GM23338 (cell line): ENCODE data around the gene TUBGCP4. TPM values are rescaled to one million over a fixed set of nuclear protein-coding genes. Genes with fewer than 3 reads are reported as not detected.

Experiments used
- ATAC-seq: fragments of 200-7000 bp; cut with Tn5 transposase; 3 replicates; pipeline ENCODE4 v1.9.1; 2020
- DNase-seq: peaks from one replicate; pipeline ENCODE4 v3.0.0-alpha.2; 2015; ENCODE audit warnings: low spot score
- H2AFZ ChIP-seq: fragments of 200-600 bp; sonication (generic); 2 replicates; pipeline ENCODE4 v1.8.0; 2016; ENCODE audit warnings: antibody characterized with exemption, mild to moderate bottlenecking, moderate library complexity
- H3F3A ChIP-seq: fragments of 200-600 bp; sonication (generic); replicated peaks from 2 replicates; pipeline ENCODE4 v1.8.0; 2017; ENCODE audit warnings: antibody characterized with exemption, mixed run types, low read depth
- H3K27ac ChIP-seq: fragments of 200-600 bp; sonication (generic); 2 replicates; pipeline ENCODE4 v1.6.1; 2016; ENCODE audit warnings: low read depth
- H3K27me3 ChIP-seq: fragments of 200-600 bp; sonication (generic); 2 replicates; pipeline ENCODE4 v1.8.0; 2016; ENCODE audit warnings: mild to moderate bottlenecking, mixed run types, moderate library complexity; ENCODE audit not compliant: insufficient read depth
- H3K36me3 ChIP-seq: fragments of 200-600 bp; sonication (generic); 2 replicates; pipeline ENCODE4 v1.8.0; 2016; ENCODE audit warnings: mild to moderate bottlenecking; ENCODE audit not compliant: insufficient read depth
- H3K4me1 ChIP-seq: fragments of 200-600 bp; sonication (generic); 2 replicates; pipeline ENCODE4 v1.8.0; 2016; ENCODE audit warnings: mild to moderate bottlenecking, moderate library complexity; ENCODE audit not compliant: insufficient read depth
- H3K4me2 ChIP-seq: fragments of 200-600 bp; sonication (generic); 2 replicates; pipeline ENCODE4 v1.7.1; 2017; ENCODE audit warnings: mixed run types
- H3K4me3 ChIP-seq: fragments of 200-600 bp; sonication (generic); 2 replicates; pipeline ENCODE4 v1.6.1; 2016; ENCODE audit warnings: mixed run types
- H3K79me2 ChIP-seq: fragments of 200-600 bp; sonication (generic); replicated peaks from 2 replicates; pipeline ENCODE4 v1.8.0; 2017; ENCODE audit warnings: mild to moderate bottlenecking; ENCODE audit not compliant: insufficient read depth
- H3K9me2 ChIP-seq: fragments of 200-600 bp; sonication (generic); 2 replicates; pipeline ENCODE4 v1.8.0; 2017; ENCODE audit not compliant: insufficient read depth
- H4K20me1 ChIP-seq: fragments of 200-600 bp; sonication (generic); replicated peaks from 2 replicates; pipeline ENCODE4 v1.8.0; 2017; ENCODE audit warnings: mild to moderate bottlenecking; ENCODE audit not compliant: insufficient read depth
- H3K27ac Mint-ChIP-seq: 2 replicates; pipeline ENCODE4 v1.8.0; 2020; ENCODE audit warnings: inconsistent platforms, mild to moderate bottlenecking, moderate library complexity, mixed read lengths
- H3K27me3 Mint-ChIP-seq: 3 replicates; pipeline ENCODE4 v1.8.0; 2022; ENCODE audit warnings: low read depth, mild to moderate bottlenecking, moderate library complexity, mixed read lengths, inconsistent platforms; ENCODE audit not compliant: insufficient read depth, poor library complexity
- H3K36me3 Mint-ChIP-seq: 3 replicates; pipeline ENCODE4 v1.8.0; 2021; ENCODE audit warnings: low read depth, mild to moderate bottlenecking, inconsistent platforms, moderate library complexity, mixed read lengths
- H3K4me1 Mint-ChIP-seq: 3 replicates; pipeline ENCODE4 v1.8.0; 2020; ENCODE audit warnings: mild to moderate bottlenecking, inconsistent platforms, mixed read lengths
- H3K4me3 Mint-ChIP-seq: 3 replicates; pipeline ENCODE4 v1.8.0; 2021; ENCODE audit warnings: moderate library complexity, mild to moderate bottlenecking, inconsistent platforms, mixed read lengths
- H3K9me3 Mint-ChIP-seq: 3 replicates; pipeline ENCODE4 v1.8.0; 2020; ENCODE audit warnings: moderate library complexity, mild to moderate bottlenecking, inconsistent platforms, mixed read lengths
- CTCF ChIP-seq, 2 experiments: fragments of 200-600 bp in 1 of 2; sonication (generic) in 1 of 2; conservative IDR thresholded peaks; 2 replicates each; pipeline versions ENCODE4 v1.5.1 to v1.6.1; 2016 to 2017; ENCODE audit warnings: antibody characterized with exemption in 2 of 2, low read depth in 2 of 2, mild to moderate bottlenecking in 2 of 2, moderate library complexity in 1 of 2
- EZH2 ChIP-seq: fragments of 200-600 bp; sonication (generic); IDR thresholded peaks from one replicate; pipeline ENCODE4 v1.8.0; 2017; ENCODE audit warnings: antibody characterized with exemption, mild to moderate bottlenecking, low read depth; ENCODE audit not compliant: unreplicated experiment
- EZH2phosphoT487 ChIP-seq: fragments of 200-600 bp; sonication (generic); IDR thresholded peaks from one replicate; pipeline ENCODE4 v1.8.1; 2018; ENCODE audit warnings: antibody characterized with exemption; ENCODE audit not compliant: unreplicated experiment
- NANOG ChIP-seq: IDR thresholded peaks from 2 replicates; pipeline ENCODE4 v1.6.1; 2016; ENCODE audit warnings: antibody characterized with exemption, borderline replicate concordance
- POLR2AphosphoS5 ChIP-seq: IDR thresholded peaks from 2 replicates; pipeline ENCODE4 v1.6.1; 2016; ENCODE audit warnings: antibody characterized with exemption, low read depth
- STAT1 ChIP-seq: IDR thresholded peaks from one replicate; pipeline ENCODE4 v1.6.1; 2016; ENCODE audit warnings: antibody characterized with exemption; ENCODE audit not compliant: unreplicated experiment
- ZNF114 ChIP-seq: fragments of 250-450 bp; sonication (Bioruptor Pico); IDR thresholded peaks from 2 replicates; pipeline ENCODE4 v1.5.0; 2020; ENCODE audit warnings: mild to moderate bottlenecking, moderate library complexity
- ZNF462 ChIP-seq: fragments of 250-450 bp; sonication (Bioruptor Pico); IDR thresholded peaks from 2 replicates; pipeline ENCODE4 v1.5.0; 2020; ENCODE audit warnings: mild to moderate bottlenecking, moderate library complexity
- polyA plus RNA-seq: library from polyadenylated mRNA; unstranded; fragments of >200 nt; fragmentation: Nextera tagmentation; extraction: Ambion mirVana; gene quantifications from 2 replicates; pipeline ENCODE4 v1.2.1, GENCODE V29; 2016
- total RNA-seq: library from RNA; depleted of rRNA; stranded (reverse); fragments of >200 nt; shearing (Covaris generic); gene quantifications from 2 replicates; pipeline ENCODE4 v1.2.3, GENCODE V29; 2014

Gene TUBGCP4
- total and polyA plus RNA-seq, 2 experiments from 2014 or later: 10.6 to 18.0 TPM

- TF ChIP-seq ZNF462 (no peak), POLR2AphosphoS5 (no peak), EZH2phosphoT487 (no peak), CTCF (conservative IDR thresholded peaks at IDR 0.05; ENCODE audit: low read depth in 2 of 2) (no peak), ZNF114 (CRISPR knock-in tag) (no peak), STAT1 (no peak), EZH2 (no peak)
Measured at GRCh38 chr15:43402255-43402654, 31.4 kb downstream of the TUBGCP4 start (continued).

- no peak for TF ChIP-seq NANOG
- no peak overlapping the region for H3K4me3 ChIP-seq
- peaks cover 48% of the 10 kb centered on the region for H3K36me3 ChIP-seq
- no peak overlapping the region for H3K4me2 ChIP-seq
- H3K4me1 ChIP-seq: no peaks in the 10 kb centered on the region
- peaks cover 2% of the 10 kb centered on the region for H3K27me3 Mint-ChIP-seq
- H3K4me3 Mint-ChIP-seq: no peak overlapping the region
- H2AFZ ChIP-seq: no peak overlapping the region
- H3K9me3 Mint-ChIP-seq: no peaks in the 10 kb centered on the region
- peaks cover 21% of the 10 kb centered on the region for H4K20me1 ChIP-seq
- H3K4me1 Mint-ChIP-seq: no peaks in the 10 kb centered on the region
- ATAC-seq (no peak), DNase-seq (no peak)
- H3K27ac Mint-ChIP-seq: no peak overlapping the region
- H3K79me2 ChIP-seq: no peaks in the 10 kb centered on the region
- peaks cover 88% of the 10 kb centered on the region for H3K36me3 Mint-ChIP-seq
- no peaks in the 10 kb centered on the region for H3K9me2 ChIP-seq
- H3K27ac ChIP-seq: no peak overlapping the region
- H3K27me3 ChIP-seq: no peaks in the 10 kb centered on the region
- H3F3A ChIP-seq: peaks cover 21% of the 10 kb centered on the region
Measured at GRCh38 chr15:43403616-43404015, 32.7 kb downstream of the TUBGCP4 start.
